DND-41 (cell line): ENCODE measurements around the gene ARFRP1.

Experiments used
- ATAC-seq: fragments of 200-7000 bp; cut with Tn5 transposase; 3 replicates; pipeline ENCODE4 v1.9.1; 2021; ENCODE audit warnings: low read depth; ENCODE audit not compliant: insufficient read depth
- DNase-seq: peaks from one replicate; pipeline ENCODE4 v3.0.0-alpha.2; 2020
- H2AFZ ChIP-seq: 2 replicates; pipeline ENCODE4 v1.6.0; 2012; ENCODE audit warnings: low read depth, low read length
- H3K27ac ChIP-seq: 2 replicates; pipeline ENCODE4 v1.5.1; 2012; ENCODE audit warnings: low read length, inconsistent platforms
- H3K27me3 ChIP-seq: fragments of 200-600 bp; sonication (generic); 2 replicates; pipeline ENCODE4 v1.6.0; 2012; ENCODE audit warnings: low read length, mild to moderate bottlenecking, inconsistent platforms; ENCODE audit not compliant: insufficient read depth, poor library complexity
- H3K36me3 ChIP-seq: 2 replicates; pipeline ENCODE4 v1.5.1; 2012; ENCODE audit warnings: low read length, inconsistent platforms; ENCODE audit not compliant: insufficient read depth
- H3K4me1 ChIP-seq: 2 replicates; pipeline ENCODE4 v1.5.1; 2012; ENCODE audit warnings: mild to moderate bottlenecking, low read length; ENCODE audit not compliant: insufficient read depth
- H3K4me2 ChIP-seq: 2 replicates; pipeline ENCODE4 v1.6.0; 2012; ENCODE audit warnings: mild to moderate bottlenecking, moderate library complexity, low read length, inconsistent platforms; ENCODE audit not compliant: insufficient read depth
- H3K4me3 ChIP-seq, 2 experiments: fragments of 200-600 bp in 1 of 2; shearing (Covaris generic) in 1 of 2; 2 replicates each; pipeline ENCODE4 v1.5.1; 2012 to 2016; ENCODE audit warnings: inconsistent platforms in 2 of 2, low read length in 2 of 2, mild to moderate bottlenecking in 2 of 2, low read depth in 1 of 2, moderate library complexity in 1 of 2
- H3K79me2 ChIP-seq: 2 replicates; pipeline ENCODE4 v1.6.0; 2012; ENCODE audit warnings: low read length, inconsistent platforms; ENCODE audit not compliant: insufficient read depth
- H3K9ac ChIP-seq: 2 replicates; pipeline ENCODE4 v1.6.0; 2012; ENCODE audit warnings: low read depth, mild to moderate bottlenecking, inconsistent platforms, low read length, moderate library complexity
- H3K9me3 ChIP-seq: 2 replicates; pipeline ENCODE4 v1.5.1; 2012; ENCODE audit warnings: low read length, moderate library complexity, mild to moderate bottlenecking, inconsistent platforms; ENCODE audit not compliant: insufficient read depth, severe bottlenecking
- H4K20me1 ChIP-seq: 2 replicates; pipeline ENCODE4 v1.6.0; 2012; ENCODE audit warnings: low read length; ENCODE audit not compliant: insufficient read depth
- CTCF ChIP-seq: IDR thresholded peaks from 2 replicates; pipeline ENCODE4 v1.5.1; 2012; ENCODE audit warnings: borderline replicate concordance, low read length, moderate library complexity, mild to moderate bottlenecking; ENCODE audit not compliant: poor library complexity, severe bottlenecking; ENCODE audit errors: extremely low read depth
- EZH2 ChIP-seq: IDR thresholded peaks from 3 replicates; pipeline ENCODE4 v1.6.1; 2012; ENCODE audit warnings: borderline replicate concordance, low read depth, mild to moderate bottlenecking, moderate library complexity, low read length, inconsistent platforms; ENCODE audit not compliant: severe bottlenecking

ARFRP1 gene

GRCh38 chr20:63707558-63708300, at the start of gene ARFRP1, which contains the start of gene ZGPAT:
Gene ARFRP1, minus strand, starts transcription at chr20:63707976. Its CDS starts 885 bp downstream, at chr20:63707091.
Gene ZGPAT, plus strand, starts transcription at chr20:63708039. Its CDS starts 542 bp downstream, at chr20:63708581.
- TF ChIP-seq EZH2 (no peak), CTCF (no peak)
- Histone ChIP-seq H3K79me2 (peaks cover 80% of the 10 kb centered on the region), H3K27me3 (no peaks in the 10 kb centered on the region), H3K27ac (peak within 1 kb of the TSS; percentile 89), H3K9ac (peak within 1 kb of the TSS; percentile 81), H3K4me2 (peak within 1 kb of the TSS; percentile 97), H2AFZ (peak within 1 kb of the TSS; percentile 77), H3K36me3 (peaks cover 86% of the 10 kb centered on the region), H3K4me3 (peak within 1 kb of the TSS; percentile 59 to 84), H4K20me1 (peaks cover 58% of the 10 kb centered on the region), H3K4me1 (peaks cover 48% of the 10 kb centered on the region), H3K9me3 (no peaks in the 10 kb centered on the region)
- ATAC-seq (peak; percentile 90), DNase-seq (peak; percentile 91)

- Histone ChIP-seq H3K4me1 (no peaks in the 10 kb centered on the region), H3K4me3 (no peak overlapping the region), H3K9ac (no peak overlapping the region), H3K79me2 (no peaks in the 10 kb centered on the region), H3K4me2 (no peak overlapping the region), H3K36me3 (no peaks in the 10 kb centered on the region), H2AFZ (no peak overlapping the region), H3K9me3 (no peaks in the 10 kb centered on the region), H3K27ac (no peak overlapping the region), H4K20me1 (no peaks in the 10 kb centered on the region), H3K27me3 (no peaks in the 10 kb centered on the region)
- ATAC-seq: peak; percentile 75
- DNase-seq: peak; percentile 39
- TF ChIP-seq EZH2 (no peak), CTCF (no peak)
These were observed 48.8 kb upstream of the ARFRP1 start for GRCh38 chr20:63756648-63756991.

- Histone ChIP-seq H4K20me1 (no peaks in the 10 kb centered on the region), H3K79me2 (no peaks in the 10 kb centered on the region), H3K4me3 (no peak overlapping the region), H3K9me3 (no peaks in the 10 kb centered on the region), H3K36me3 (no peaks in the 10 kb centered on the region), H3K4me1 (peaks cover 4% of the 10 kb centered on the region), H3K27ac (no peak overlapping the region), H3K4me2 (no peak overlapping the region), H2AFZ (no peak overlapping the region), H3K9ac (no peak overlapping the region), H3K27me3 (no peaks in the 10 kb centered on the region)
- ATAC-seq (no peak), DNase-seq (no peak)
- TF ChIP-seq CTCF: no peak
- TF ChIP-seq EZH2: no peak
These were observed 48.3 kb upstream of the ARFRP1 start for GRCh38 chr20:63755933-63756647.
